HG02798 (cell line): ENCODE data around the gene CCK.
"Not testable (repeated sequence)": the region's sequence is repeated elsewhere in the genome, so short reads cannot be mapped to it uniquely, and the experiment has no call there.

Experiments
- ATAC-seq: cut with Tn5 transposase; IDR thresholded peaks from one replicate; pipeline ENCODE4 v1.9.1; 2021; ENCODE audit warnings: mild to moderate bottlenecking; ENCODE audit not compliant: unreplicated experiment, poor library complexity

The CCK gene, protein sequence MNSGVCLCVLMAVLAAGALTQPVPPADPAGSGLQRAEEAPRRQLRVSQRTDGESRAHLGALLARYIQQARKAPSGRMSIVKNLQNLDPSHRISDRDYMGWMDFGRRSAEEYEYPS

GRCh38 chr3:42266085-42266484 is at the start of gene CCK:
Gene CCK, minus strand, starts transcription at chr3:42266185. Its CDS starts 2,555 bp downstream, at chr3:42263630.
- ATAC-seq: no peak

GRCh38 chr3:42314411-42314810 is 48.4 kb upstream of the CCK start:
- no peak for ATAC-seq

- no peak for ATAC-seq
These were observed 42.7 kb upstream of the CCK start for GRCh38 chr3:42308651-42309050.

DNA sequence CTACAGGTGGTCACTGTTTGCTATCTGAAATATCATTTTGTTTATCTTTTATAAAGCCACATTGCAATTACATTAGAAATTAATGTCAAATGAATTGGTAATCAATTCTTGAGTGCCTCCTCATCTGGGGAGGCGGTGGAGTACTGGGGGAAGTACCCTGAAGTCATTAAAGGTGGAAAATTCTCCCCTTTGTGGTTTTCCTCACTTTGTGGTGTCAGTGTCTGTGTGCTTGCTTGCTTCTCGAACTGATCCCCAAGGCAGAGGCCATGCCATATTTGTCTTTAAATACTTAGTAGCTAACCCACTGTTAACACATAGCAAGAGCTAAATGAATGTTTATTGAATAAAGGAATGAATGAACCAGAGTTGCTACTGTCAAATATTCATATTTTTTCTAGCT is 40.5 kb upstream of the CCK start:
- ATAC-seq: no peak

- no peak for ATAC-seq
These were observed 37.1 kb upstream of the CCK start for GRCh38 chr3:42302924-42303634.

DNA sequence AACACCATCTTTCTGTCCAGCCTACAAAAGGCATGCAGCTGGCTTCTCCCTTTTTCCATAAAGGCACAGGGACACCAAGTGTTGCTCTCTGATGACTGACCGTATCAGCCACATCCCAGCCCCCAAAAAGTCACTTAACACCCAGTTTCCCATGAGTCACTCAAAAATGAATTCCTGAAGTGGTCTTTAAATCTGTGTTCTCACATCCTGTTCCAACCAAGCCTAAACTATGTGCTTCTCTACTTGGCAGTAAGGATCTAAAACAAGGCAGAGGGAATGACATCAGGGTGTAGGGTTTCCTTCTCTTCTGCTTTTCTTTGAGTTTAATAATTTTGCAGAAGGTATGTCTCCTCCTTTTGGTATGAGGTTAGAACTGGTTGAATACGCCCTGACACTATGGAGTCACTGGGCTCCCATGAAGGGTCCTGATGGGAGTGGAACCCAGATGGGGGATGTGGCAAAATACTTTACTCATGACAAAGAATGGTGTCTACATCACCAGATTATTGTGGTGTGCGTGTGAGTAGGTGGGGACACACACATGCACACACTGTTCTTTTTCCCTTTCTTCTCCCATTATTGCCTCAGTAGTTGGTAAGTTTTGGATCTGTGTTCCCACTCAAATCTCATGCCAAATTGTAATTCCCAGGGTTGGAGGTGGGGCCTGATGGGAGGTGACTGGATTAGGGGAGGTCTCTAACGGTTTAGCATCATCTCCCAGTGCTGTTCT is 35.6 kb upstream of the CCK start:
- ATAC-seq: no peak

- ATAC-seq: no peak
These were observed 34.8 kb upstream of the CCK start for GRCh38 chr3:42300778-42301177.

GRCh38 chr3:42300013-42300412 is 34.0 kb upstream of the CCK start:
- ATAC-seq: no peak

DNA sequence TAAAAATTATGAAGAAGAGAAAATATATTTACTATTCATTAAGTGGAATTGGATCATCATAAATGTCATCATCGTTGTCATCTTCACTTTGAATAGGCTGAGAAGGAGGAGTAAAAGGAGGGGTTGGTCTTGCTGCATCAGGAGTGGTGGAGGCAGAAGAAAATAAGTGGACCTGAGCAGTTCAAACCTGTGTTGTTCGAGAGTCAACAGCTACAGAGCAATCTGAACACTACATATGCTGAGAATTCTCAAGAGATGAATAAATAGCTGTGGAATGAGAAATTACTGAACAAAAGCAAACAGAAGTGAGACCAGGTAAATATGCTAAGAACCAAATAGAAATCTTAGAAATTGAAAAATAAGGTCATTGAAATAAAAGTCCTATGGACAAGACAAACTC is 32.3 kb upstream of the CCK start:
- ATAC-seq: no peak

GRCh38 chr3:42292009-42292408 is 26.0 kb upstream of the CCK start:
- no peak for ATAC-seq

- peak; percentile 75 for ATAC-seq
These were observed 25.2 kb upstream of the CCK start for GRCh38 chr3:42290966-42291714.

DNA sequence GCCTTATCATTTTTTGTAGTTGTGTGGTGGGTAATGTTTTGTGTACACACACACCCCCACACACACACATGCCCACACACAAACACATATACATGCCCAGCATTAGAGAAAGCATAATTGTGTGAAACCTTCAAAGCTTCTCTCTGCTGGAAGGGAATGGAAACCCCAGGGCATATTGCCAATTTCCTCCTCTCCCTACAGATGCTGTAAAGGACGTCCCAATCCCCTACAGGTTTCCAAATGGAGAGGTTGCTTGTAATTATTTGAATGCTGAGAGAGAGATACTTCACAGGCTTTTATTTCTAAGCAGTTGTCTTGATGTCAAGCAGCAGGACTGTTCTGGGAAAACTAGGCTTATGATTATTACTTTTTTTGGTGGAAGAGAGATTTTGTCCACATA is 23.0 kb upstream of the CCK start:
- ATAC-seq: no peak

GRCh38 chr3:42288385-42288784 is 22.4 kb upstream of the CCK start:
- no peak for ATAC-seq

DNA sequence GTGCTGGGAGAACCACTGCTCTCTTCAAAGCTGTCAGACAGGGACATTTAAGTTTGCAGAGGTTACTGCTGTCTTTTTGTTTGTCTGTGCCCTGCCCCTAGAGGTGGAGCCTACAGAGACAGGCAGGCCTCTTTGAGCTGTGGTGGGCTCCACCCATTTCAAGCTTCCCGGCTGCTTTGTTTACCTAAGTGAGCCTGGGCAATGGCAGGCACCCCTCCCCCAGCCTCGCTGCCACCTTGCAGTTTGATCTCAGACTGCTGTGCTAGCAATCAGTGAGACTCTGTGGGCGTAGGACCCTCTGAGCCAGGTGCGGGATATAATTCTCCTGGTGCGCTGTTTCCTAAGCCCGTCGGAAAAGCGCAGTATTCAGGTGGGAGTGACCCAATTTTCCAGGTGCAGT is 21.4 kb upstream of the CCK start:
- not testable (repeated sequence) for ATAC-seq

GRCh38 chr3:42277676-42278075 is 11.7 kb upstream of the CCK start:
- ATAC-seq: no peak

GRCh38 chr3:42276141-42277132 is 10.5 kb upstream of the CCK start:
- ATAC-seq: peak; percentile 95

DNA sequence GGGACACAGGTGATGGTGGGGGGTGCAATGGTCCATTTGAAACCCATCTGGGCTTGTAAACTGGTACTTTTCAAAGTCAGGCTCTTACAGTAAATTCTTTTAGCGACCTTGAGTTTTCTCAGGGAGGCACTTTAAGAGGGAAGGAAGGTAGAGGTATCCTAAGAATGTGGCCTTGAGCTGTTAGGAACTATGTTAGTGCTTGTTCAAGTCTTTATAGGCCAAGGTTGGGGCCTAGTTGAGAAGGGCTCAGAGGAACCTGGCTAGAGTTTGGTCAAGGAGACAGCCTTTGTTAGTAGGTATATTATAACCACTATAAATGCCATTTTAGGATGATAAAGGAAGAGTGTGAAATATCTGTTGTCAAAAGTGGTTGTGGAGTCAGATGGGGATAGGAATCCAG is 9.2 kb upstream of the CCK start:
- ATAC-seq: no peak

- ATAC-seq: no peak
These were observed 8.3 kb upstream of the CCK start for GRCh38 chr3:42274266-42274665.

GRCh38 chr3:42273361-42273760 is 7.4 kb upstream of the CCK start:
- ATAC-seq: no peak

DNA sequence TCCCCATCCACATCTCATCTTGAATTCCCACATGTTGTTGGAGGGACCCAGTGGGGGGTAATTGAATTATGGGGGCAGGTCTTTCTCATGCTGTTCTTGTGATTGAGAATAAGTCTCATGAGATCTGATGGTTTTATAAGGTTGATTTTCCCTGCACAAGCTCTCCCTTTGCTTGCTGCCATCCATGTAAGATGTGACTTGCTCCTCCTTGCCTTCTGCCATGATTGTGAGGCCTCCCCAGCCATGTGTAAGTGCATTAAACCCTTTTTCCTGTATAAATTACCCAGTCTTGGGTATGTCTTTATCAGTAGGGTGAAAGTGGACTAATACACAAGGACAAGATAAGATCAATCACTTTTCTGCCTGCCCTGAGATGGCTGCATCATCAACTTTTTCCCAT is 5.8 kb upstream of the CCK start:
- ATAC-seq: no peak
